Activated CD8-positive, alpha-beta memory T cell treated with anti-CD3 and anti-CD28 coated beads, Interleukin-2, amount 50 U/mL, for 4 hours (primary cell): ENCODE results near the gene TSPAN7.

Source experiments
- DNase-seq: peaks from one replicate; pipeline ENCODE4 v3.0.0-alpha.2; 2020

TSPAN7 gene

DNA sequence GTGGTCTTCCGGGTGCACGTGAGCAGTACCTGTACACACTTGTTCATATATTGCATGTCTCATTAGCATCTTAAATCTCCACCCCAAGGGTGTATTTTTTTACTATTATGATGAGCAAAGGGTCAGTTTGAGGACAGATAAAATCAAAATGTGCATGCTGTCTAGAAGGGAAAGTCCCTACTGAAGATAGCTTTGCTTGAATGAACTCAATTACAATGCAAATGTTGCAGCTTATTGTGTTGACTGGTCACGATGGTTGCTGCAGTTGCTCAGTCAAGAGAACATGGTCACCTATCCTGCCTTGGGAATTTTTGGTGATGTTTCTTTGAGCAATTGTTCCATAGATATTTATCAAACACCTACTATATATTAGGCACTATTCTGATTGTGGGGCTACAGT lies 136.1 kb downstream of the TSPAN7 start:
- no peak for DNase-seq

DNA sequence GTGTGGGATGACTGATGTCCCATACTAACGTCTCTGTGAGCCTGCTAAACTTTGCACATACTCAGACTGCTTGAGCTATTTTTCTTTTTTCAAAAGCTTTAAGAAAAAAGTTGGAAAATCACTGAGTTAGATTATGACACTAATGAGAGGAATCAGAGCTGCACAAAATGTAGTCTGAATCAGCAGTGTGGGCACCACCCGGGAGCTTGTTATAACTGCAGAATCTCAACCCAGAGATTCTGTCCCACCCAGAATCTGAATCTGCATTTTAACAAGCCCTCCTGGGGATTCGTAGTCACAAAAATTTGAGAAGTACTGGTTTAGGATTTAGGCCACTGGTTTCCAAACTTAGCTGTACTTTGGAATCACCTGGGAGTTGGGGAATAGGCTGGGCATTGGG lies 137.8 kb downstream of the TSPAN7 start:
- DNase-seq, result no peak

DNA sequence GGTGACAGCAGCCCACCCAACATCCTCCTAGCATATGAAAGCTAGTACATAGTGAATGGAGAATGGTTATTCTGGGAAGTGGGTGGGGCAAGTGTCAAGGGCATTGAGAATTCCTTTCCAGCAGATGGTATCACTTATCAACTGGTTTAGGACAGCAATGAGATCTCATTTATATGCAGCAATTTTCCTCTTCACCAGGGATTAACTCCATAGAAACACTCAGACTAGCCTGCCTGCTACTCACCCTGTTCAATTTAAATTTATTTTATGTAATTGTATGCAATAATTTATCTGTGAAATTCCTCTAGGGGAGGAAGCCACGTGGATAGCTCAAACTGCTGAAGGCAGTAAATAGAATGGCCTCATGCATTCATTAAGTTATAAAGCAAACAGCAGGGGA lies 138.4 kb downstream of the TSPAN7 start:
- no peak for DNase-seq

DNA sequence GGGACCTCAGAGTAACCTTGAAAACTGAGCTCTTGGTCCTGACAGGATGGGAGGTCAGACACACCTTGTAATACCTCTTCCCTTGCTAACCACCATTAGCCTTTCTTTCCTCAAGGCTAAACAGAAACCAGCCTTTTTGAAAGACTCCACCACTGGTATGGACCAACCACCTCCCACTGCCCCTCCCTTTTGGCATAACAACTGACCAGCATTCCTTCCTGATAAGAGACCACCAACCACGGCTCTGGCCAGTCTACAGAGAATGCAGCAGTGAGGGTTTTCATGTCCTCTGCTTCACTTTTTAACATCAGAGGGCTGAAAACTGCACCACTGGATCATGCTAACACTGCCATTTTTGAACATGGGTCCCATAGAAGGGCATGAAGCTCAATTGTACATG lies 139.7 kb downstream of the TSPAN7 start:
- DNase-seq, result no peak

DNA sequence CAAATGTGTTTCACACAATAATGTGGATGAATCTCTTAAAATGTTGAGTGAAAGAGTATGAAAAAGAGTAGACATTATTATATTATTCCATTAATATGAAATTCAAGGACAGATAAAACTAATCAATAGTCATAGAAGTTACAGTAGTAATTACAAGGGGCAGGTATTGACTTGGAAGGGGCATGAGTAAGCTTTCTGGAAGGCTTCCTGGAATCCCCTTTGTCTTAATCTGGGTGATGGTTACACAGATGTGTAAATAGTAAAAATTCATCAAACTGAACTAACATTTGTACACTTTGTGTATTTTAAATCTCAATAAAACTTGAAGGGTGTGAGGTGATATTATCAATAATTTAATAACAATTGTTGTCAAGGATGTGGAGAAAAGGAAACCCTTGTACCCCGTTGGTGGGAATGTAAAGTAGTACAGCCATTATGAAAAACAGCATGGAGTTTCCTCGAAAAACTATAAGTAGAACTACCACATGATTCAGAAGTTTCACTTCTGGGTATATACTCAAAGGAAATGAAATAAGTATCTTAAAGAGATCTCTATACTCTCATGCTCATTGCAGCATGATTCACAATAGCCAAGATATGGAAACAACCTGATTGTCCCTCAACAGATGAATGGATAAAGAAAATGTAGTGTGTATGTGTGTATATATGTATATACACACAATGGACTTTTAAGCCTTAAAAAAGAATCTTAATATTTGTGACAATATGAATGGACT lies 143.0 kb downstream of the TSPAN7 start:
- DNase-seq, result no peak

DNA sequence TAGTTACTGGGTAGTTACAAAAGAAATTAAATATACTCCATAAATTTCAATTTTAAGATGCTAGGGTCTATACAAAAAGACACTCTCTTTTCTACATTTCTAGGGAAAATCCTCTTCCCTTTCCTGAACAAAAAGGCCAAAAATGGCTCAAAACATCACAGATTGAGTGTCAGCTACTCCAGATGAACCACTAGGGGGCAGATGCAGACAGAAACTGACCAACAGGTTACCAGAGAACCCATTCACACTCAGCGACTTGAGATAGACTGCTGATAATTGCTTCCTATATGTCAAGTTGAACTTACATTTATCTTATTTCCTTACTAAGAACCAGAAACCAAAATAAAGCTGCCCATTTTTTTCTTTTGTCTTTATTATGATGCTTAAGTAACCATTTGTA lies 156.5 kb downstream of the TSPAN7 start:
- DNase-seq, result no peak

DNA sequence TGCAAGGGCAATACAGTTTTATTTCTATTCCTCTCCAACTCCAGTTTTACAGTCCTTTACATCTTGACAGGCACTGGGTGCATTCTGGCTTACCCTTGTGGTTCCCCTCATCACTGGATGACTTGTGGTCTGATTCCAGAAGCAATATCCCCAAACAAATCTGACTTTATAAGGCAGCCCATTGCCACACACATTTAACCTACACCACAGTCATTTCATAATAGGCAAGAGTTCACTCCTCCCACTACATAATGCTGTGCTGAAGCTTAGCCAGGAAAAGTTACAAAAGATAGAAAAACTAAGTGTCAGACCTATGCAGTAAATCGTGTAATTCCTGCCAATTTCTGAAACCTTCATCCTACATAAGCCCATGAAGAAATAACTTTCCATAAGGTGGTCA lies 157.0 kb downstream of the TSPAN7 start:
- no peak for DNase-seq

DNA sequence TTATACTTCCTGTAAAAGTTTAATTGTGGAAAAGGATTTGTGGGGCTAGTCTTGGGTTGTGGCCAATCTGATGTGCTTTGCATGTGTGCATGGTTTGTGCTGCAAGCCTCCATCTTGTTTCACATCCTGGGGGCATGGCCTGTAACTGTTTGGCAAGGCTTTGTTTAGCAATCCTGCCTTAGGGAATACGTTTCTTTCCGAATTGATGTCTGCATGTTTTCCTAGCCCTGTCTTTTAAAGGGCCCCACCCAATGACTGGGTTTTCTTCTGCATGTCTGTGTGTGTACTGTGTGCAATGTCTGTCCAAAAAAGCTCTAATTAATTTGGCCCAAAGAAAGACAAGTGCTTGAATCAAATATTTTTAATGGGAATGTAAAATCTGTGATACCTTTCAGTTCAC lies 165.3 kb downstream of the TSPAN7 start:
- DNase-seq, result no peak

DNA sequence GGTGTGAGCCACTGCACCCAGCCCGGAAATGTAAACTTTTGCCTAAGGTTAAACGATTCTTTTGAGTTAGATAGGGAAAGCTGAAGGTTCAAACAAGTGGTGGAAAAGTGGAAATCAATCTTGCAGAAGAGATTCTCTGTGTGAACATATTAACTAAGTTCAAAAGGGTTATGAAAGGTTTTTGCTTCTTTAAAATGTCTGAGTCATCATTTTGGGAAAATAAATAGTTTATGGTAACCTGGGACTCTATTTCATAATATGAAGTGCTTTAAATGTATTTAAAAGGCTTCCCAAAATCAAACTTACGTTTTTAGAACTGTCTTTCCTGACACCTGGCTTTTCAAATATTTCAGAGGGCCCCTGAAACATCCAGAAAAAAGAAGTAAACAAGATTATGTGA lies 166.3 kb downstream of the TSPAN7 start:
- DNase-seq, result no peak

DNA sequence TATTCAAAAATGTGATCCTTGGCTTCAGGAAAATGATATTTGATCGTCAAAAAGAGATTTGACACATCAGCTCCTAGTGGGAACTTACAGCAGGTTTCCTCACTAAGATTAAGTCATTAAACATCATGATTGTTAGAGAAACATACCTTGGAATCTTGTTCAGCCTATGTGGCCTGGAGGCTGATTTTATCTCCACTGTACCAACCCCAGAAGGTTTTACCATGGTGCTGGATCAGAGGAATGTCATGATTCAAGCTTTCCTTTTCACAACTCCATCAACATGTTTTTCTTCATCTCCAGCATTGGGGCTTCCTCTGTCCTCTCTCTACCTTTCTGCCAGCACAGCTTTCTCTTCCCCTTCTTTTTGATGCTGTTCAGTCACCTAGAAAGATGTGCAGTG lies 171.5 kb downstream of the TSPAN7 start:
- DNase-seq, result no peak
